HG03066 (cell line): ENCODE results near the gene NOTCH2NLA.
"Not testable (repeated sequence)": the region's sequence is repeated elsewhere in the genome, so short reads cannot be mapped to it uniquely, and the experiment has no call there.

ENCODE experiments used
- ATAC-seq: cut with Tn5 transposase; IDR thresholded peaks from one replicate; pipeline ENCODE4 v1.9.1; 2021; ENCODE audit warnings: low read depth; ENCODE audit not compliant: unreplicated experiment

The NOTCH2NLA gene

GRCh38 chr1:146167740-146168139, 61.1 kb downstream of the NOTCH2NLA start:
- ATAC-seq: not testable (repeated sequence)

GRCh38 chr1:146167273-146167672, 61.5 kb downstream of the NOTCH2NLA start:
- not testable (repeated sequence) for ATAC-seq

GRCh38 chr1:146144465-146144864, 84.4 kb downstream of the NOTCH2NLA start, which contains the start of gene NBPF10:
TSS of gene NBPF10 (minus strand) at chr1:146144804. CDS start at chr1:146144769, 35 bp downstream.
- not testable (repeated sequence) for ATAC-seq
